Mesendoderm (in vitro differentiated cells): ENCODE measurements around the gene FZD10.

Experiments used
- DNase-seq: peaks from one replicate; pipeline ENCODE4 v3.0.0; 2013
- H2AK5ac ChIP-seq: 2 replicates; pipeline ENCODE4 v1.6.1; 2013; ENCODE audit warnings: low read length, inconsistent platforms
- H2BK120ac ChIP-seq: 2 replicates; pipeline ENCODE4 v1.6.1; 2013; ENCODE audit warnings: low read depth, mild to moderate bottlenecking, low read length, moderate library complexity, mixed read lengths
- H2BK15ac ChIP-seq: replicated peaks from 2 replicates; pipeline ENCODE4 v1.6.1; 2013; ENCODE audit warnings: low read depth, mild to moderate bottlenecking, moderate library complexity
- H2BK5ac ChIP-seq: 2 replicates; pipeline ENCODE4 v1.6.1; 2013; ENCODE audit warnings: low read length, inconsistent platforms
- H3K18ac ChIP-seq: 2 replicates; pipeline ENCODE4 v1.6.1; 2013; ENCODE audit warnings: mild to moderate bottlenecking, low read length, mixed read lengths
- H3K23ac ChIP-seq: one replicate; pipeline ENCODE4 v1.6.1; 2013; ENCODE audit warnings: low read length
- H3K27ac ChIP-seq: 2 replicates; pipeline ENCODE4 v1.5.1; 2013; ENCODE audit warnings: low read depth, mild to moderate bottlenecking, inconsistent platforms, low read length, moderate library complexity
- H3K27me3 ChIP-seq: 2 replicates; pipeline ENCODE4 v1.6.1; 2013; ENCODE audit warnings: low read length, control low read depth, mild to moderate bottlenecking, inconsistent platforms; ENCODE audit not compliant: insufficient read depth, poor library complexity
- H3K36me3 ChIP-seq: 2 replicates; pipeline ENCODE4 v1.6.1; 2013; ENCODE audit warnings: low read length, inconsistent platforms; ENCODE audit not compliant: control insufficient read depth, insufficient read depth
- H3K4ac ChIP-seq: one replicate; pipeline ENCODE4 v1.6.1; 2013; ENCODE audit warnings: low read depth, mild to moderate bottlenecking, low read length, moderate library complexity
- H3K4me1 ChIP-seq: 2 replicates; pipeline ENCODE4 v1.6.1; 2013; ENCODE audit warnings: low read depth, low read length, inconsistent platforms; ENCODE audit not compliant: control insufficient read depth
- H3K4me2 ChIP-seq: 2 replicates; pipeline ENCODE4 v1.6.1; 2013; ENCODE audit warnings: low read length
- H3K4me3 ChIP-seq: 2 replicates; pipeline ENCODE4 v1.5.1; 2013; ENCODE audit warnings: mild to moderate bottlenecking, low read length
- H3K56ac ChIP-seq: one replicate; pipeline ENCODE4 v1.6.1; 2013; ENCODE audit warnings: low read length
- H3K79me1 ChIP-seq: 2 replicates; pipeline ENCODE4 v1.6.1; 2013; ENCODE audit warnings: low read length, inconsistent platforms
- H3K79me2 ChIP-seq: 2 replicates; pipeline ENCODE4 v1.6.1; 2013; ENCODE audit warnings: mild to moderate bottlenecking, low read length; ENCODE audit not compliant: control insufficient read depth, insufficient read depth
- H3K9ac ChIP-seq: 2 replicates; pipeline ENCODE4 v1.6.1; 2013; ENCODE audit warnings: low read length, inconsistent platforms
- H4K5ac ChIP-seq: one replicate; pipeline ENCODE4 v1.6.1; 2013; ENCODE audit warnings: low read length
- H4K8ac ChIP-seq: one replicate; pipeline ENCODE4 v1.6.1; 2013; ENCODE audit warnings: low read depth, mild to moderate bottlenecking, control low read depth, low read length, moderate library complexity
- WGBS: extraction: QIAGEN DNeasy Blood & Tissue Kit; methylation state at CpG from one replicate; pipeline ENCODE4 v1.1.7; 2013; ENCODE audit warnings: low lambda C conversion rate, missing lambda C conversion rate; ENCODE audit not compliant: insufficient coverage; ENCODE audit errors: extremely low coverage; 5-methylcytosine and 5-hydroxymethylcytosine counted together

FZD10 gene

GRCh38 chr12:130138478-130138877, 23.8 kb upstream of the FZD10 start:
- H3K4me2 ChIP-seq, result no peak overlapping the region
- H4K5ac ChIP-seq, result no peak overlapping the region
- no peak overlapping the region for H2BK15ac ChIP-seq
- H3K4me1 ChIP-seq, result no peaks in the 10 kb centered on the region
- no peak overlapping the region for H3K4ac ChIP-seq
- H4K8ac ChIP-seq, result no peak overlapping the region
- no peak overlapping the region for H3K27ac ChIP-seq
- no peak overlapping the region for H3K23ac ChIP-seq
- no peaks in the 10 kb centered on the region for H3K27me3 ChIP-seq
- no peak overlapping the region for H3K18ac ChIP-seq
- H2BK5ac ChIP-seq, result no peak overlapping the region
- no peak overlapping the region for H3K4me3 ChIP-seq
- no peaks in the 10 kb centered on the region for H3K79me1 ChIP-seq
- no peak overlapping the region for H3K9ac ChIP-seq
- WGBS, result no CpG with 5 or more reads among the region's 20 CpGs
- no peak overlapping the region for H2AK5ac ChIP-seq
- no peak overlapping the region for H3K56ac ChIP-seq
- no peaks in the 10 kb centered on the region for H3K36me3 ChIP-seq
- H2BK120ac ChIP-seq, result no peak overlapping the region
- H3K79me2 ChIP-seq, result no peaks in the 10 kb centered on the region
- DNase-seq, result no peak

GRCh38 chr12:130139567-130140421, 22.5 kb upstream of the FZD10 start:
- Histone ChIP-seq H2AK5ac (no peak overlapping the region), H3K27me3 (no peaks in the 10 kb centered on the region), H3K56ac (no peak overlapping the region), H2BK5ac (no peak overlapping the region), H4K8ac (no peak overlapping the region), H3K79me2 (no peaks in the 10 kb centered on the region), H3K36me3 (no peaks in the 10 kb centered on the region), H3K18ac (no peak overlapping the region), H3K4me1 (no peaks in the 10 kb centered on the region), H3K9ac (no peak overlapping the region), H3K4ac (no peak overlapping the region), H3K27ac (no peak overlapping the region), H4K5ac (no peak overlapping the region), H2BK120ac (no peak overlapping the region), H3K4me2 (no peak overlapping the region), H3K4me3 (no peak overlapping the region), H2BK15ac (no peak overlapping the region), H3K79me1 (no peaks in the 10 kb centered on the region), H3K23ac (no peak overlapping the region)
- WGBS, result no CpG with 5 or more reads among the region's 25 CpGs
- no peak for DNase-seq

- WGBS, result no CpG with 5 or more reads among the region's 11 CpGs
- Histone ChIP-seq H3K18ac (no peak overlapping the region), H3K4me3 (no peak overlapping the region)
Observed at GRCh38 chr12:130141105-130141504, 21.2 kb upstream of the FZD10 start.

GRCh38 chr12:130141901-130142683, 20.2 kb upstream of the FZD10 start:
- DNase-seq, result peak; percentile 76
- no peak overlapping the region for H2BK120ac ChIP-seq
- no peak overlapping the region for H3K27ac ChIP-seq
- H4K8ac ChIP-seq, result no peak overlapping the region
- no peak overlapping the region for H3K4ac ChIP-seq
- WGBS, result no CpG with 5 or more reads among the region's 18 CpGs
- no peak overlapping the region for H3K23ac ChIP-seq
- H3K56ac ChIP-seq, result no peak overlapping the region
- H2BK15ac ChIP-seq, result no peak overlapping the region
- H3K36me3 ChIP-seq, result no peaks in the 10 kb centered on the region
- H3K79me1 ChIP-seq, result no peaks in the 10 kb centered on the region
- no peak overlapping the region for H3K4me3 ChIP-seq
- H3K18ac ChIP-seq, result no peak overlapping the region
- H4K5ac ChIP-seq, result no peak overlapping the region
- H3K4me2 ChIP-seq, result no peak overlapping the region
- H2BK5ac ChIP-seq, result no peak overlapping the region
- no peaks in the 10 kb centered on the region for H3K79me2 ChIP-seq
- no peaks in the 10 kb centered on the region for H3K27me3 ChIP-seq
- no peaks in the 10 kb centered on the region for H3K4me1 ChIP-seq
- no peak overlapping the region for H2AK5ac ChIP-seq
- H3K9ac ChIP-seq, result no peak overlapping the region

More at GRCh38 chr12:130141105-130141504, 21.2 kb upstream of the FZD10 start:
- Histone ChIP-seq H3K9ac (no peak overlapping the region), H2BK15ac (no peak overlapping the region), H3K4me1 (no peaks in the 10 kb centered on the region), H2AK5ac (no peak overlapping the region), H3K36me3 (no peaks in the 10 kb centered on the region), H3K4ac (no peak overlapping the region), H4K5ac (no peak overlapping the region), H3K79me1 (no peaks in the 10 kb centered on the region), H3K23ac (no peak overlapping the region), H3K56ac (no peak overlapping the region), H3K27ac (no peak overlapping the region), H2BK120ac (no peak overlapping the region), H3K4me2 (no peak overlapping the region), H2BK5ac (no peak overlapping the region), H4K8ac (no peak overlapping the region), H3K79me2 (no peaks in the 10 kb centered on the region), H3K27me3 (no peaks in the 10 kb centered on the region)
- DNase-seq, result no peak

GRCh38 chr12:130142736-130143135, 19.5 kb upstream of the FZD10 start:
- H3K36me3 ChIP-seq, result no peaks in the 10 kb centered on the region
- no peaks in the 10 kb centered on the region for H3K27me3 ChIP-seq
- H3K79me1 ChIP-seq, result no peaks in the 10 kb centered on the region
- no peaks in the 10 kb centered on the region for H3K4me1 ChIP-seq
- H3K4me3 ChIP-seq, result no peak overlapping the region
- no peak overlapping the region for H3K56ac ChIP-seq
- H4K5ac ChIP-seq, result no peak overlapping the region
- H2BK5ac ChIP-seq, result no peak overlapping the region
- H3K9ac ChIP-seq, result no peak overlapping the region
- no peak overlapping the region for H2BK120ac ChIP-seq
- H3K23ac ChIP-seq, result no peak overlapping the region
- H4K8ac ChIP-seq, result no peak overlapping the region
- no CpG with 5 or more reads among the region's 14 CpGs for WGBS
- no peak overlapping the region for H2BK15ac ChIP-seq
- H3K18ac ChIP-seq, result no peak overlapping the region
- no peak overlapping the region for H2AK5ac ChIP-seq
- H3K27ac ChIP-seq, result no peak overlapping the region
- no peak overlapping the region for H3K4ac ChIP-seq
- no peak for DNase-seq
- no peaks in the 10 kb centered on the region for H3K79me2 ChIP-seq
- H3K4me2 ChIP-seq, result no peak overlapping the region
